Upper lobe of left lung (tissue), 6 donors: ENCODE data around the gene OGFR. TPM values are rescaled to one million over a fixed set of nuclear protein-coding genes. Genes with fewer than 3 reads are reported as not detected.
A peak's percentile ranks its signal among the peaks of the same experiment; 100 is the strongest.

Experiments
- ATAC-seq, 2 donors: fragments of 200-7000 bp; cut with Tn5 transposase; one replicate each; pipeline ENCODE4 v1.9.1; 2022; ENCODE audit warnings: mild to moderate bottlenecking in 2 of 2, moderate library complexity in 2 of 2; ENCODE audit not compliant: low FRiP score in 2 of 2
- DNase-seq, 2 donors: peaks; one replicate each; pipeline ENCODE4 v3.0.0-alpha.2; 2019 to 2020
- H3K27ac ChIP-seq, 4 donors: fragments of 200-600 bp; sonication (generic); one replicate each; pipeline ENCODE4 v1.5.1; 2016 to 2019
- H3K27me3 ChIP-seq, 4 donors: fragments of 200-600 bp; sonication (generic); one replicate each; pipeline ENCODE4 v1.5.1; 2017 to 2019
- H3K36me3 ChIP-seq, 4 donors: fragments of 200-600 bp; sonication (generic); one replicate each; pipeline ENCODE4 v1.5.1; 2016 to 2019
- H3K4me1 ChIP-seq, 4 donors: fragments of 200-600 bp; sonication (generic); one replicate each; pipeline ENCODE4 v1.5.1; 2018 to 2019
- H3K4me3 ChIP-seq, 4 donors: fragments of 200-600 bp; sonication (generic); one replicate each; pipeline ENCODE4 v1.5.1; 2017 to 2019; ENCODE audit warnings: mild to moderate bottlenecking in 2 of 4, moderate library complexity in 1 of 4
- H3K9me3 ChIP-seq, 4 donors: fragments of 200-600 bp; sonication (generic); one replicate each; pipeline ENCODE4 v1.5.1; 2018 to 2019
- EP300 ChIP-seq, 4 donors: sonication (generic); formaldehyde crosslinking; IDR thresholded peaks; one replicate each; pipeline ENCODE4 v1.5.1; 2017; ENCODE audit warnings: antibody characterized with exemption in 4 of 4, control low read depth in 2 of 4
- POLR2A ChIP-seq, 4 donors: fragments of 450-650 bp; IDR thresholded peaks; one replicate each; pipeline ENCODE4 v1.5.1; 2016 to 2017; ENCODE audit warnings: antibody characterized with exemption in 4 of 4, mild to moderate bottlenecking in 2 of 4
- POLR2AphosphoS5 ChIP-seq, 2 donors: sonication (generic); formaldehyde crosslinking; IDR thresholded peaks; one replicate each; pipeline ENCODE4 v1.5.1; 2017; ENCODE audit warnings: antibody characterized with exemption in 2 of 2
- WGBS, 2 donors: methylation state at CpG; one replicate each; pipeline ENCODE4 v1.1.5; 2017 to 2018; 5-methylcytosine and 5-hydroxymethylcytosine counted together
- total RNA-seq, 6 donors: library from RNA; depleted of rRNA in 4 of 6; stranded (reverse); fragments of >200 nt in 4 of 6; gene quantifications; one replicate each; pipeline versions ENCODE4 v1.1.0 to v1.2.1, GENCODE V29; 2016 to 2021
- TF ChIP-seq, protein P1 (sequence below), 6 experiments: fragments of 450-650 bp in 4 of 6; fragments of 200-600 bp in 2 of 6; sonication (generic) in 2 of 6; IDR thresholded peaks; one replicate each; pipeline ENCODE4 v1.5.1; 2016 to 2019; ENCODE audit warnings: antibody characterized with exemption in 6 of 6
- donor health status: DM: no; HTN: no; CAD: no; lungs with moderate emphysema.
- donor health status: DM: no; HTN: yes; CAD: no; lungs with severe emphysema.

OGFR gene
- total RNA-seq, 6 donors from 2014 or later, result 63.8 to 166 (median 74.9) TPM

DNA sequence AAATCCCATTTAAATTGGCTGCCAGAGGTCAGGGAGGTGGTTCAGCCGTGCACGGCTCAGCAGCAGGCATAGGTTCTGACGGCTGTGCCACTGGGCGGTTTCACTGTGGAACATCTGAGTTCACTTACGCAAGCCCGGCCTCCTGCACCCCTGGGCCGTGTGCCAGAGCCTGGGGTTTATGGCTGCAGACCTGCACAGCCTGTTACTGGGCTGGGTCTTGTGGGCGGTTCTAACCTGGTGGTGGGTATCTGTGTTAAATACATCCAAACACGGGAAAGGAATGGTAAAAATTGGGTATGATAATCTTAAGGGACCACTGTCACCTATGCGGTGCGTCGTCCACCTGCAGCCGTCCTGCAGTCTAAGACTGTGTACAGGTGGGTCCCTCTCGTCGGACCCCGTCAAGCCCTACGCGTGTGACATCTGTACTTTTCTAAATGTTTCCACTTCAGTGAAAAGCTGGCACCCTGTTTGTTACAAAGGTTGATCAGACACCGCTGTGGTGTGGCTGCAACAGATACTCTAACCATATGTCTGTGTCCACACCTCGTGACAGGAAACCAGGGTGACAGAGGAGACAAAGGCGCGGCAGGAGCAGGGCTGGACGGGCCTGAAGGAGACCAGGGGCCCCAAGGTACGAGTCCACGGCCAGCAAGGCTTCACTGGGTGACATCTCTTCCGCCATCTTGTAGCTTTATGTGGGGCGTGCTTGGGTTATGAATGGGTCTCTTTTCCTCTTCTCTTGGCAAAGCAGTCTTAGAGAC lies 33.7 kb downstream of the OGFR start:
- no peaks in the 10 kb centered on the region for H3K27me3 ChIP-seq
- no peak overlapping the region for H3K27ac ChIP-seq
- ATAC-seq, result peak in 1 of 2 donors; percentile 46
- WGBS, 2 donors, result 65 to 74% methylated on average over 24 to 27 of the region's 27 CpGs
- TF ChIP-seq, protein P1, sequence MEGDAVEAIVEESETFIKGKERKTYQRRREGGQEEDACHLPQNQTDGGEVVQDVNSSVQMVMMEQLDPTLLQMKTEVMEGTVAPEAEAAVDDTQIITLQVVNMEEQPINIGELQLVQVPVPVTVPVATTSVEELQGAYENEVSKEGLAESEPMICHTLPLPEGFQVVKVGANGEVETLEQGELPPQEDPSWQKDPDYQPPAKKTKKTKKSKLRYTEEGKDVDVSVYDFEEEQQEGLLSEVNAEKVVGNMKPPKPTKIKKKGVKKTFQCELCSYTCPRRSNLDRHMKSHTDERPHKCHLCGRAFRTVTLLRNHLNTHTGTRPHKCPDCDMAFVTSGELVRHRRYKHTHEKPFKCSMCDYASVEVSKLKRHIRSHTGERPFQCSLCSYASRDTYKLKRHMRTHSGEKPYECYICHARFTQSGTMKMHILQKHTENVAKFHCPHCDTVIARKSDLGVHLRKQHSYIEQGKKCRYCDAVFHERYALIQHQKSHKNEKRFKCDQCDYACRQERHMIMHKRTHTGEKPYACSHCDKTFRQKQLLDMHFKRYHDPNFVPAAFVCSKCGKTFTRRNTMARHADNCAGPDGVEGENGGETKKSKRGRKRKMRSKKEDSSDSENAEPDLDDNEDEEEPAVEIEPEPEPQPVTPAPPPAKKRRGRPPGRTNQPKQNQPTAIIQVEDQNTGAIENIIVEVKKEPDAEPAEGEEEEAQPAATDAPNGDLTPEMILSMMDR (IDR thresholded peaks at IDR 0.05), result no peak
- TF ChIP-seq POLR2AphosphoS5 (IDR thresholded peaks at IDR 0.05) (no peak), EP300 (IDR thresholded peaks at IDR 0.05) (no peak), POLR2A (IDR thresholded peaks at IDR 0.05) (no peak)
- peak in 1 of 2 donors; percentile 66 for DNase-seq
- H3K9me3 ChIP-seq, result no peaks in the 10 kb centered on the region
- H3K36me3 ChIP-seq, result no peaks in the 10 kb centered on the region
- peaks cover 0 to 10% (median 1%) of the 10 kb centered on the region in 4 donors for H3K4me1 ChIP-seq
- no peak overlapping the region for H3K4me3 ChIP-seq

DNA sequence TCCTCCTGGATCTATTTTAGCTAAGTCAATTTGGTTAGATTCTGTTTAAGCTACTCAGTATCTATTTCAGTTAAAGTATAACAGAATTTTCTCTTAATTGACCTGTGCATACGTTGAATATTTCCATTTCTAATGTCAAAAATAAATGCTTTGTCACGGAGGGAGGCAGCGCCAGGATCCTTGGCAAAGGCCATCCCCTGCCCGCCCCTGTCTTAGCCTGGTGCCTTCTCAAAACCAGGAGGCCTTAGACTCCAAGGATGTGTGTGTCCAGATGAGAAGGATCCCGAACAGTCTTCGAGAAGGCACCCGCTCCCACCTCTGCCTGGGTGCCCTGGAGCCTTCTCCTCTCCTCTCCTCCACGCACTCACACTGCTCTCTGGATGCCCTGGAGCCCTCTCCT lies 34.6 kb downstream of the OGFR start:
- H3K9me3 ChIP-seq, result no peaks in the 10 kb centered on the region
- DNase-seq (no peak), ATAC-seq (no peak)
- no peak overlapping the region for H3K27ac ChIP-seq
- 90 to 94% methylated on average over 8 of the region's 8 CpGs for WGBS, 2 donors
- no peaks in the 10 kb centered on the region for H3K27me3 ChIP-seq
- TF ChIP-seq POLR2A (IDR thresholded peaks at IDR 0.05), result no peak
- no peak for TF ChIP-seq EP300 (IDR thresholded peaks at IDR 0.05)
- TF ChIP-seq, protein P1 (IDR thresholded peaks at IDR 0.05), result no peak
- no peak for TF ChIP-seq POLR2AphosphoS5 (IDR thresholded peaks at IDR 0.05)
- no peaks in the 10 kb centered on the region for H3K36me3 ChIP-seq
- peaks cover 0 to 7% (median 1%) of the 10 kb centered on the region in 4 donors for H3K4me1 ChIP-seq
- no peak overlapping the region for H3K4me3 ChIP-seq

DNA sequence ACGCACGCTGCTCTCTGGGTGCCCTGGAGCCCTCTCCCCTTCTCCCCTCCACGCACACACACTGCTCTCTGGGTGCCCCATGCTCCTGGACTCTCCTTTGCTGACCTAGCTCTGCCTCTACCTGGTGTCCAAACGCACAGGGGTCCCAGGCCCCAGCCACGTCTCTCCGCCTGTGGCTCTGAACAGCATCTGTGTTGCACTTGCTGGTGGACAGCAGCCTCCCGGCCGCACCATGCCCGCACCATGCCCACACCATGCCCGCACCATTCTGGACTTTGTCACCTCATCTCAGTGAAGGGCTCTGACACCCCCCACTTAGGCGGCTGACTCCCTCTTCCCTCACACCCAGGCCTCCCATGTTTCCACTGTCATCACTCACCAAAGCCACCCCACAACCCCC lies 35.2 kb downstream of the OGFR start:
- Histone ChIP-seq H3K4me1 (peaks cover 0 to 7% (median 1%) of the 10 kb centered on the region in 4 donors), H3K27ac (no peak overlapping the region), H3K9me3 (no peaks in the 10 kb centered on the region), H3K4me3 (no peak overlapping the region), H3K36me3 (no peaks in the 10 kb centered on the region), H3K27me3 (no peaks in the 10 kb centered on the region)
- TF ChIP-seq, protein P1 (IDR thresholded peaks at IDR 0.05), result no peak
- TF ChIP-seq EP300 (IDR thresholded peaks at IDR 0.05), result no peak
- no peak for TF ChIP-seq POLR2A (IDR thresholded peaks at IDR 0.05)
- TF ChIP-seq POLR2AphosphoS5 (IDR thresholded peaks at IDR 0.05), result no peak
- no peak for ATAC-seq
- peak in 1 of 2 donors; percentile 56 for DNase-seq
- 89 to 90% methylated on average over 11 of the region's 11 CpGs for WGBS, 2 donors

DNA sequence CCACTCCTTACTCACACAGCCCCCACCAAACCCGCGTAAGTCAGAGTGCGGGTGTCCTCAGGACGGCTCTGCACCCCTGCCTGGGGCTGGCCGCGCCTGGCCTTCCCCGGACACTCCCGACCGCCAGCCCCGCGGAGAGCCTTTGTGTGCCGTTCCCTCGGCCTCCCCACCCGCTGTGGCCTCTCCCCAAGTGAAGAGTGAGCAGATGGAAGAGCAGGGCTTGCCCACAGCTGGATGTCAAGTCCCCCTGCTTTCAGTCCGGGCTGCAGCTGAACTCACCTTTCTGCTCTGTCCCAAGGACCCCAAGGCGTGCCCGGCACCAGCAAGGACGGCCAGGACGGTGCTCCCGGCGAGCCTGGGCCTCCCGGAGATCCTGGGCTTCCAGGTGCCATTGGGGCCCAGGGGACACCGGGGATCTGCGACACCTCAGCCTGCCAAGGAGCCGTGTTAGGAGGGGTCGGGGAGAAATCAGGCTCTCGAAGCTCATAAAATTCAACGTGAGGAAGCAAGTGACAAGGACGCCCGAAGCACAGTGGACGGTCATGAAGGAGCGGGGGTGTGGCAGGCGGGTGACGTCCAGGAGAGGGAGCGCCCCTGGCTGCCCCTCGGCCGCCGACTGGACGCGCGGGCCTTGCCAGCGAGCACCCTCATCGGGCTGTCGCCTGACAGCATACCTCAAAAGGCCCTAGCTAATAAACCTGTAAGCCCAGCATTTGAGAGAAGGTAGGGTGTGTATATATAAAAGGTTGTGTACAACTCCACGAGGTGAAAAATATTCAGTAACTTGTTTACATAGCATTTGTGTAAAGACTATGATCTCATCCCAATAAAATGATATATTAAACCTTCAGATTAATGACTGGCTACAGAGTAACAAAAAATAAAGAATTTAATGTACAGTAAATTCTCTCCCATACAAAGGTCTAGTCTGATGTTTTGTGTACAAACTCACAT lies 35.9 kb downstream of the OGFR start:
- Histone ChIP-seq H3K36me3 (peaks cover 0 to 2% (median 0%) of the 10 kb centered on the region in 4 donors), H3K4me1 (peaks cover 0 to 7% (median 1%) of the 10 kb centered on the region in 4 donors), H3K4me3 (no peak overlapping the region), H3K9me3 (no peaks in the 10 kb centered on the region), H3K27ac (no peak overlapping the region), H3K27me3 (no peaks in the 10 kb centered on the region)
- ATAC-seq, result no peak
- TF ChIP-seq, protein P1 (IDR thresholded peaks at IDR 0.05), result no peak
- TF ChIP-seq POLR2A (IDR thresholded peaks at IDR 0.05), result no peak
- TF ChIP-seq POLR2AphosphoS5 (IDR thresholded peaks at IDR 0.05), result no peak
- no peak for TF ChIP-seq EP300 (IDR thresholded peaks at IDR 0.05)
- peak in 1 of 2 donors; percentile 63 for DNase-seq
- WGBS, 2 donors, result 79 to 82% methylated on average over 33 to 45 of the region's 45 CpGs
